Breast epithelium (tissue), 3 donors: ENCODE results near the gene HOXB2.

Source experiments
- POLR2A ChIP-seq: fragments of 450-650 bp; IDR thresholded peaks from one replicate; pipeline ENCODE4 v1.6.1; 2016; ENCODE audit warnings: antibody characterized with exemption, mild to moderate bottlenecking, moderate library complexity
- POLR2AphosphoS5 ChIP-seq, 3 donors: sonication (generic); formaldehyde crosslinking; IDR thresholded peaks; one replicate each; pipeline ENCODE4 v1.6.1; 2017; ENCODE audit warnings: antibody characterized with exemption in 3 of 3
- TF ChIP-seq, protein P1 (sequence below), 3 donors: fragments of 450-650 bp; IDR thresholded peaks; one replicate each; pipeline ENCODE4 v1.5.1; 2016 to 2017; ENCODE audit warnings: antibody characterized with exemption in 3 of 3, mild to moderate bottlenecking in 3 of 3, moderate library complexity in 3 of 3

DNA sequence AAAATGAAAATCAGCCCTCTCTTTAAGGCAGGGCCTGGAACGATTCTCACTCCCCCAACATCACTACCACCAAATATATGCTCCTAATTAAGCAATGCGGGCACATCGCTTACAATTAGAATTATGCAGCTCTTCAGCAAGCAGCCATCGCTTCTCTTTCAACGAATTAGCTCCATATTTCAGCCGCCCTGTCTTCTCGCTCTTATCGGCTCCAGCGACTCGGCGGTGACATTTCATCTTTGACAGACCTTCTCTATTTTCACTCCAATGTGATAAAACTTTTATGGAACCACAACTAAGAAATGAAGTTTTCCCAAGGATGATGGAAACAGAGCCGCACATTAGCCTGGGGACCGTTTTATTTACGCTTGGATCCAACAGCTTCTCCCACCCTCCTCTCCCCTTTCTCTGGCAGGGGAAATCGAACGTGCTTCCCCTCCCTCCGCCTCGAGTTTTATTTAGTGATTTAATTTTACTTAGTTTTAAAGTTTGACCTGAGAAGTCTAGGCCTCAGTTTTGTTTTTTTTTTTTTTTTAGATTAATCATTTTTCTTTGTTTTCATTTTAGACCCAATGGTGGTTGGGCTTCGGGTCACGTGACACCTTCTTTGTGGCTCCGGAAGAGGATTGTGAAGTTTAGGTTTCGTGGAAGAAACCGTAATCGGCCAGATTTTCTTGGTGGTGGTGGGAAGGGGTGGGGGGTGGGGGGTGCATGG, 3.1 kb upstream of the HOXB2 start:
- TF ChIP-seq, protein P1, sequence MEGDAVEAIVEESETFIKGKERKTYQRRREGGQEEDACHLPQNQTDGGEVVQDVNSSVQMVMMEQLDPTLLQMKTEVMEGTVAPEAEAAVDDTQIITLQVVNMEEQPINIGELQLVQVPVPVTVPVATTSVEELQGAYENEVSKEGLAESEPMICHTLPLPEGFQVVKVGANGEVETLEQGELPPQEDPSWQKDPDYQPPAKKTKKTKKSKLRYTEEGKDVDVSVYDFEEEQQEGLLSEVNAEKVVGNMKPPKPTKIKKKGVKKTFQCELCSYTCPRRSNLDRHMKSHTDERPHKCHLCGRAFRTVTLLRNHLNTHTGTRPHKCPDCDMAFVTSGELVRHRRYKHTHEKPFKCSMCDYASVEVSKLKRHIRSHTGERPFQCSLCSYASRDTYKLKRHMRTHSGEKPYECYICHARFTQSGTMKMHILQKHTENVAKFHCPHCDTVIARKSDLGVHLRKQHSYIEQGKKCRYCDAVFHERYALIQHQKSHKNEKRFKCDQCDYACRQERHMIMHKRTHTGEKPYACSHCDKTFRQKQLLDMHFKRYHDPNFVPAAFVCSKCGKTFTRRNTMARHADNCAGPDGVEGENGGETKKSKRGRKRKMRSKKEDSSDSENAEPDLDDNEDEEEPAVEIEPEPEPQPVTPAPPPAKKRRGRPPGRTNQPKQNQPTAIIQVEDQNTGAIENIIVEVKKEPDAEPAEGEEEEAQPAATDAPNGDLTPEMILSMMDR (IDR thresholded peaks at IDR 0.05), result no peak
- TF ChIP-seq POLR2A (no peak), POLR2AphosphoS5 (IDR thresholded peaks at IDR 0.05) (no peak)
